GM10847 (cell line): ENCODE results near the gene KIAA1958.

ENCODE experiments used
- POLR2A ChIP-seq: IDR thresholded peaks from 2 replicates; pipeline ENCODE4 v1.6.1; 2011; ENCODE audit not compliant: insufficient read length; ENCODE audit errors: extremely low read depth

Gene KIAA1958

DNA sequence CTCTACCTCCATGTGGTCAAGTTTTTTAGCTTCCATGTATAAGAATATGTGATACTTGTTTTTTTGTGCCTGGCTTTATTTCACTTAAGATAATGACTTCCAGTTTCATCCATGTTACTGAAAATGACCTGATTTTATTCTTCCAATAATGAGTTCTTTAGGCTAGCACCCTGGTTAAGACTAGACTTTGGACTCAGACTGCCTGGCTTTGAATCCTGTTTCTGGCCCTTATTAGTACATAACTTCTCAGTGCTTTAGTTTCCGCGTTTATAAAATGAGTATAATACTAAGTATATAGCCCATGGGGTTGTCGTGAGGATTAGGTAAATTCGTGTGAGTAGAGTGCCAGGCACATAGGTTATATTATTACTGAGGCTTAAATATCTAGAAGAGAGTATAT is 18.5 kb downstream of the KIAA1958 start:
- TF ChIP-seq POLR2A, result no peak

DNA sequence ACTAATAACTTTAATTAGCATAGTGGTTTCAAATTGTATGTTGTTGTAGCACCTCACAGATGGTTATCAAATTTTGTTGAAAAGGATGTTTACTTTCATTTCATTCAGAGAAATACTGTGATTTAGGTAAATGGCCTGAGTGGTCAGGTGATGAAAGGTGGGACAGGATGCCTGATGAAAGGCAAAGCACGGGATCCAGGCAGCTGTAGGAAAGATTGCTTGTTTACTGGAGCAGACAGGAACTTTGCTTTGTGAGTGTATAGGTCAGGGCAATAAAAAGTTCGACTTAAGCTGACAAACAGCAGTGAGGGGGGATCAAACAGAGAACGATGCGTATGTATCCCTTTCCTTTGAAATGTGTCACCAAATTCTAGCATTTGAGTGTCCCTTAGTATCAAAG is 19.0 kb downstream of the KIAA1958 start:
- no peak for TF ChIP-seq POLR2A

DNA sequence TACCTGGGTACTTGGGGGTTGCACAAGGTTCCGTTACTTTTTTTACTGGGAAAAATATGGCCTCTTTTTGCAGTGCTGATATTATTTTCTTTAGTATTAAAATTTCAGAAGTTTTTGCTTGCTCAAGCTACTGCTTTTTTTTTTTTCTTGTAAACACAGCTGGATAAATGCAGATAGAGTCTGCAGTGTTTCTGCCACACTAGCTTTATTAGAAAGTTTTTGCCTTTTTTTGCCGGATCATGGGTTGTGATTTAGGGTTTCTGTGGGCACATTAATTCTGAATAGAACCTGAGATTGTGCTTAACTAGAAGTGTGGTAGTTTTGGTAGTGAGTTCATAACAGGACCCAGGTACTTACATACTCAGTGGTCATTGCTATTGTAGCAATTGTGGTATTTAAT is 19.9 kb downstream of the KIAA1958 start:
- no peak for TF ChIP-seq POLR2A

DNA sequence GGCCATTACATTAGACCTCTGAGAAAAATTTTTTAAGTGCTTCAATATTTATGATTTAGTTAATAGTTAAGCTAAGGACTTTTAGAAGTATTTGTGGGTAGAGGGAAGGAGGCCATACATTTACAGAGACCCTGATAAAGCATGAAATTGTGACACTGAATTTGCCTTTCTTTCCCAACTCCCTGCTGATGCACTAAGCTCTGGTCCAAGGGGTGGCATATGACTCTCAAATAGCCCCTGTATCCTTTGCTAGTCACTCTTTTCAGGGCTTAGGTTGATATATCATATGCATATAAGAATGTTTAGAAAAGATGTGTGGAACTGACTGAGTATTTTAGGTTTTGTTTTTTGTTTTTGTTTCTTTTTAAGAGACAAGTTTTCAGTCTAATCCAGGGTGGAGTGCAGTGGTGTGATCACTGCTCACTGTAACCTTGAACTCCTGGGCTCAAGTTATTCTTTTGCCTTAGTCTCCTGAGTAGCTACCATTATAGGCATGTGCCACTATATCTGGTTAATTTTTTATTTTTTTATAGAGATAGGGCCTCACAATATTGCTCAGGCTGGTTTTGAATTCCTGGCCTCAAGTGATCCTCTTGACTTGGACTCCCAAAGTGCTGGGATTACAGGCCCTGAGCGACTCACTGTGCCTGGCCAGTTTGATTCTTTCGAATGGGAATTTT is 20.5 kb downstream of the KIAA1958 start:
- TF ChIP-seq POLR2A, result no peak

DNA sequence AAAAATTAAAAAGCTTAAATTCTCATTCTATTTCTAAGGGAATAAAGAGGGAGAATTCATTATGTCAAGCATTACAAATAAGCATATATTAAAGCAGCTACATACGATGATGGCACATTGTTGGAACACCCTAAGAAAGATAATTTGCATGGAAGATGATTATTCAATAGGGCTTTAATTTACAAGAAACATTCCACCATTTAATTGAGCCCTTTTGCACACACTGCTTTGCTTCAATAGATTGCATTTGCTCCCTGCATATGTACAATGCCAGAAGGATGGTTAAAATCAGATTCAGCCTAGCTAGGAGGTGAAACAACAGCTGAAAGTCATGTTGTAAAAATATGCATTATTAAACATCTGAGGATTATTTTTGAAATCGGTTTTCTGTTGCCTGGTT is 21.8 kb downstream of the KIAA1958 start:
- no peak for TF ChIP-seq POLR2A

DNA sequence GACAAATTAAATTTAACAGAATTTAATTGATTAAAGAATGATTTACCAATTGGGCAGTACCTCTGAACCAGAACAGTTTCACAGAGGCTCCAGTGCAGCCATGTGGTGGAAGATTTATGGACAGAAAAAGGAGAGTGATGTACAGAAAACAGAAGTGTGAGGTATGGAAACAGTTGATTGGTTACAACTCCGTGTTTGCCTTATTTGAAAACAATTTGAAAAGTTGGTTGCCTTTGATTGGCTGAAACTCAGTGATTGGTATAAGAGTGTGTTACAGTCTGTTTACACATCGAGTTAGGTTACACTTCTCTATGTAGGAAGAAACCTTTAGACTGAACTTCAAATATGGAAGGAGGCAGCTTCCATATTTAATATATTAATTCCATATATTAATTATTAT is 30.1 kb downstream of the KIAA1958 start:
- TF ChIP-seq POLR2A, result no peak

DNA sequence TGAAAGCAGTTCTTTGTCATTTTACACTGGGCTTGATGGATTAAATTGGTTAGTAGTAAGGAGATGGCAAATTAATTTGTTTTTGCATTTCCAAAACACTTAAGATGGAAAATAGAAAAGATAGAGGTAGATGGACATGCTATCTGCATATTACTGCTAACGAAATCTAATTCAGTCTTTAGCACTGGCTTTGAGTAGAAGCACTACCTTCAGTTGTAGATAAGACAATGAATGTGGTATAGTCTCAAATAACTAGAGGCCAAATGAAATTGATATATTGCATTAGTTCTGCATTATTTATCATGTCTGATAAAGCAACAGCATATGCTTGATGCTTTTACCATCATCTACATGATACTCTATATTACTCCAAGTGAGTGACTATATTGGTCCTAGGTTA is 33.4 kb downstream of the KIAA1958 start:
- no peak for TF ChIP-seq POLR2A

DNA sequence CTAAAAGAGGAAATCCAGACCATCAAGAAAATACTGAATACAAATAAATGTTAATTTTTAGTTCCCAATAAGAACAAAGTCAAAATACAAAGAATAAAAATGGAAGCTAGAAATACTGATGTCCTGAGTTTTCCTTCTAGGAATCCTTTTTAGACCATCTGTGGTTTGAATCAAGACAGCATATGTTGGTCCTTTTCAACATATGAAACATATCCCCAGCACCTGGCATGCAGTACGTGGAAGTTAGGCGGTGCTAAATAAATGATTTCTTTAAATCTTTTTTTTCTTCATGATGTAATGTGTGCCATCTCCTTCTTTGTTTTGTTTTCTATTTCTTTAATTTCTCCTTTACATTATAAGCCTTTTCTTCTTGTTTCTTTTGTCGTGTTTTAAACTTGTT is 34.0 kb downstream of the KIAA1958 start:
- TF ChIP-seq POLR2A, result no peak

DNA sequence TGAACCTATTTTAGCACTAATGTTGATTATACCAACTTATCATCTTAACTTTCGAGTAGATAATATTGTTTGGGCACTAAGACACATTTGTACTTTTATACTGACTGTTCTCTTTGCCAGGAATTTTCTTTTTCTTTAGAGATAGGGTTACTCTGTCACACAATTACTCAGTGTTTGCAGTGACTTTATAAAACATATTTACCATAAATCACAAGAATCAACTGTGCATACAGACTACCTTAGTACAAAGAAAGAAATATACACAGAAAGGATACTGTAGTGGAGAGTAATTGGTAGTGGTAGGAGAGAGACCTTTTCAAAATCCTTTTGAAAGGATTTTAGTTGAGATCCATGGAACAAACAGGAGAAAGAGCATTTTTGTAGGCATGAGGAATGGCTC is 40.3 kb downstream of the KIAA1958 start:
- TF ChIP-seq POLR2A, result no peak

DNA sequence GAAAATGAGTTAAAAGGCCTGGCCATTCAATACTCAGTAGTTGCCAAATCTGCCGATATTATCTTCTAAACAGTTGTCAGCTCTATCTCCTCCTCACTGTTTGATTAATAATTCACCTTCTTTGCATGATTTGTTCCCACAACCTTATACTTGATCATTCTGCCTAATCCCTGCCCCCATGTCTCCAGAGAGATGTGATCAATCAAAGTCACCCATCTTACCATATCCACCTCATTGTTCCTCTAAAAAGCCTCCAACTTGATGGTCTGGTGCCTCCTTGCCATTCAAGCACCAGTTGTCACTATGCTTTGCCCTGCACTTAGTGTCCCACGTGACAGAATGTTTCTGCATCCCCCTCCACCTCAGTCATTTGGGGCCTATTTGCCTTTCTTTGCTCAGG is 41.3 kb downstream of the KIAA1958 start:
- no peak for TF ChIP-seq POLR2A

DNA sequence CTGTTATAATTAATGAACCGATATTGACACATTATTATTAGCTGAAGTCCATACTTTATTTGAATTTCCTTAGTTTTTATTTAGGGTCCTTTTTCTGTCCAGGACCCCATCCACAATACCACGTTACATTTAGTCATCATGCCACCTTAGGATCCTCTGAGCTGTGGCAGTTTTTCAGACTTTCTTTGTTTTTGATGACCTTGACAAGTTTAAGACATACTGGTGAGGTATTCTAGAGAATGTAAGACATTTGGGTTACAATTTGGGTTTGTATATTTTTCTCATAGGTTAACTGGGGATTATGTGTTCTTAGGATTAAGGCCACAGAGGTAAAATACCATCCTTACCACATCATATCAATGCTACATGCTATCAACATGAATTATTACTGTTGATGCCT is 42.7 kb downstream of the KIAA1958 start:
- TF ChIP-seq POLR2A, result no peak

DNA sequence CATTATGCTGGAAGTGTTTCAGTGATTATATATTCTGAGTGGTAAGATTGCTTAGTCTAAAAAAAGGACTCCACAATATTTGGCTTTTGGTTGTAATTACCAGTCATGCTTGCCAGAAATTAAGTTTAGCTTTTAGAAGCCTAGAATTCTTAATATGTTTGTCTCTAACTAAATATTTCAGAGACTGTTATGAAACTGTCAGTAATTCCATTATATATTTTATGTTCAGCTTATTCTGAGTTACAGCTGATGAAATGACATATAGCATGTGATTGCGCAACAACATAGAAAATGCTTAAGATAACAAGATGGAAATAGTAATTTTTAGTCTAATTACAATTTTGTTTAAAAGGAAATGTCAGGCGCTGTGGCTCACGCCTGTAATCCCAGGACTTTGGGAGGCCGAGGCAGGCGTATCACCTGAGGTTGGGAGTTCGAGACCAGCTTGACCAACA is 44.2 kb downstream of the KIAA1958 start:
- no peak for TF ChIP-seq POLR2A

DNA sequence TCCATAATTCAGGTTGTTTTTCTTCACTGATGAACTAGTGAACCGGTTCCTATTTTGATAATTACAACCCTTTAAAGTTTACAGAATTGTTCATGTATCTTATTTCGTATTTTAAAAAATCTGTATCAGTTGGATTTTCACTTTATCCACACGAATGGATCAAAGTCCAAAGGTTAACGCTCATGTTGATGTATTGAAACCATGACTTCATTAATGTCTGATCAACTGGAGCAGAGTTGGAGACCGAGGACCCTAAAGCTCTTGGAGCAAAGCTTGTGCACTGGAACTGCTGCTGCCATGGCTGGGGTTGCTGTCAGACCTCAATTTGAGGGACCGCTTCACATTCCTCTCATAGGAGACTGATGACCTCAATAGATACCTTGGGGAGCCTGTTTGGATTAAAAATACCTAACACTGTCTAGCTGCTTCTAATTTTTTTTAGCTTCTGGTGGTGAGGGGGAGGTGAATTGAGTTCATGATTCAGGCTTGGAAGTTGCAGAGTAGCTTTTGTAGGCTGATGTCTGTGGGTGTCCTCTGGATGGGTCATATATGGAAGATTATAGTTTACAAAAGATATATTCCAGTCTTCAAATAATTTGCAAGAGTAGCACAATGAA is 45.1 kb downstream of the KIAA1958 start:
- TF ChIP-seq POLR2A, result no peak

DNA sequence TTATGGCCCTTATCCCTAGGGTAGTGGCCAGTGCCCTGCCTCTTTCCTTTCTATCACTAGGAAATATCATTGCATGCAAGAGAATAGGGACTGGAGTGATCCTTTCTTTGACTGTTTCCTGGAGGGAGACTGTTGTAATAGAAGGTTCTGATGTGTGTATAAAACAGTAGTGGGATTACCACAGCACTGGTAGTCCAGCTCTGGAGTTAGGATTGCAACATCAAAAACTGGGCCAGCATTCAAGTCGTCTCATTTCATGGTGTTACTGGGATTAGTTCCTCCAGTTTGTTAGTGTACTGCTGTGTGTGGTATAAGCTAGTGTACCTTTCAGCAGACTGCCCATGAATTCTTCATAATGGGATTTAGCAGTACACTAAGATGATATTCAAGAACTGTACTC is 45.8 kb downstream of the KIAA1958 start:
- no peak for TF ChIP-seq POLR2A

DNA sequence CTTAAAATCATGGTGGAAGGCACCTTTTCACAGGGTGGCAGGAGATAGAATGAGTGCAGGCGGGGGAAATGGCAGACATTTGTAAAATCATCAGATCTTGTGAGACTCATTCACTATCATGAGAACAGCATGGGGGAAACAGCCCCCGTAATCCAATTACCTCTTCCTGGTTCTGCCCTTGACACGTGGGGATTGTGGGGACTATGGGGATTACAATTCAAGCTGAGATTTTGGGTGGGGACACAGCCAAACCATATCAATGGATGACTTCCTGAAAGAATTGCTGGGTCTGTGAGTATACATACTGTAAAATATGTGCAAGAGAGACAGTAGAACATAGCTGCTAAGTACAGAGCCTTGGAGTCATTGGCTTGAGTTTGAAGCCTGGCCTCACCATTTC is 47.0 kb downstream of the KIAA1958 start:
- TF ChIP-seq POLR2A, result no peak

DNA sequence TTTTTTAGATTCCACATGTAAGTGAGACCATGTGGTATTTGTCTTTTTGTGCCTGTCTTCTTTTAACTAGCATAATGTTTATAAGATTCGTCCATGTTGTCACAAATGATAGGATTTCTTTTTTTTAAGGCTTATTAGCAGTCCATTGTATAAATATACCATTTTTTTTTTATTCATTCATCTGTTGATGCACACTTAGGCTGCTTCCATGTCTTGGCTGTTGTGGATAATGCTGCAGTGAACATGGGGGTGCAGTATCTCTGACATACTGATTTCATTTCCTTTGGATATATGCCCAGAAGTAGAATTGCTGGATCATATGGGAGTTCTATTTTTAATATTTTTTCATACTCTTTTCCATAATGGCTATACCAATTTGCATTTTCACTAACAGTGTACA is 48.7 kb downstream of the KIAA1958 start:
- TF ChIP-seq POLR2A, result no peak

DNA sequence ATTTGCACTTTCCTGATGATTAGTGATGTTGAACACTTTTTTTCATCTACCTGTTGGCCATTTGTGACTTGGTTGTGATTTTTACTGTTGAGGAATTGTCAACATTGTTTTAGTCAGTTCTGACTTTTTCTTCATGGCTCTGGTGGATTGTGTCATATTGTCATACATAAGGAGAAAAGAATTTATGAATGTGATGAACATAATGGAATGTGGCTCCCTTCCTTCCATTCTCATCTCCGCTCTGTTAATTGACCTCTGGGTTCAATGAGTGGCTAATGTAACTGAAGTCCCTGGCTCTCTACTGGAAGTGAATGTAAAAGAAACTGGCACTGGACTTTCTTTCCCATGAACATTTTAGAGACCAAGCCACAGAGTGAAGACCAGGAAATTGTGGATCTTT is 49.2 kb downstream of the KIAA1958 start:
- no peak for TF ChIP-seq POLR2A

DNA sequence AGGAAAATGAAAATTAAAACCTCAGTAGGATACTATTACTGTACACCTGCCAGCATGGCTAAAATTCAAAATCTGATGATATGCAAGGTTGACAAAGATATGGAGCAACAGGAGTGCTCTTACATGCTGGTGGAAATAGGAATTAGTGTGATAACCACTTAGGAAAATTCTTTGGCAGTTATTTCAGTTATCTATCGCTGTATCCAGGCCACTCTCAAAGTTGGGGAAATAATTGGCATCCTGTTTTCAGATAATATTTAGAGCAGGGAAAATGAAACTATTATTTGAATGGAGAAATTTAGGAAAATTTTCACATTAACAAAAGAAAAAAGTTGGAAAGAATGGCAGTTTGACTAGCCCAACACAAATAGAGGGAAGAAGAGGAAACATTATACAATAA is 50.9 kb downstream of the KIAA1958 start:
- no peak for TF ChIP-seq POLR2A

DNA sequence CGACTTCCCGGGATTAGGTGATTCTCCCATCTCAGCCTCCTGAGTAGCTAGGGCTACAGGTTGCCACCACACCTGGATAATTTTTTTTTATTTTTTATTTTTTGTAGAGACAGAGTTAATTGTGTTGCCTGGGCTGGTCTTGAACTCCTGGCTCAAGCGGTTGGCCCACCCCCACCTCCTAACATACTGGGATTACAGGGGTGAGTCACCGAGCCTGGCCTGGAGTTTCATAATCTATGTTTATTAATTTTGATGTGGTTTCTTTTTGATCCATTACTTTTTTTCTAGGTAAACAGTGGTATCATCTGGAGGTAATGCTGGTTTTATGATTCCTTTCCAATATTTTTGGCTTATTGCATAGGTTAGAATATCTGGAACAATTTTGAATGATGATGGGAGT is 54.2 kb downstream of the KIAA1958 start:
- TF ChIP-seq POLR2A, result no peak
